K562 (cell line): ENCODE results near the gene ORMDL2. TPM values are rescaled to one million over a fixed set of nuclear protein-coding genes. Genes with fewer than 3 reads are reported as not detected.

ENCODE experiments used
- CXXC5 ChIP-seq: fragments of 250-450 bp; sonication (Bioruptor Pico); IDR thresholded peaks from 2 replicates; pipeline ENCODE4 v1.8.0; 2022; ENCODE audit warnings: inconsistent platforms, mild to moderate bottlenecking, moderate library complexity
- MAFF ChIP-seq: IDR thresholded peaks from 2 replicates; pipeline ENCODE4 v1.6.1; 2012; ENCODE audit warnings: low read length, improper control_type of control experiment
- POLR2G ChIP-seq: fragments of 200-400 bp; formaldehyde crosslinking; IDR thresholded peaks from 2 replicates; pipeline ENCODE4 v1.6.1; 2017; ENCODE audit warnings: low read depth, mild to moderate bottlenecking, antibody characterized with exemption, low read length, moderate library complexity
- RAD21 ChIP-seq, 2 experiments: fragments of 250-450 bp in 1 of 2; fragments of 450-650 bp in 1 of 2; sonication (Bioruptor Pico) in 1 of 2; formaldehyde crosslinking in 1 of 2; IDR thresholded peaks in 1 of 2; conservative IDR thresholded peaks in 1 of 2; 2 replicates each; pipeline versions ENCODE4 v1.4.0 to v1.8.0; 2020 to 2022; ENCODE audit warnings: mild to moderate bottlenecking in 2 of 2, moderate library complexity in 1 of 2
- RBM14 ChIP-seq: fragments of 200-400 bp; formaldehyde crosslinking; IDR thresholded peaks from 2 replicates; pipeline ENCODE4 v1.6.1; 2018; ENCODE audit warnings: low read depth, mild to moderate bottlenecking, low read length, moderate library complexity, borderline replicate concordance; ENCODE audit not compliant: insufficient read depth
- SAFB2 ChIP-seq: fragments of 200-400 bp; formaldehyde crosslinking; IDR thresholded peaks from 2 replicates; pipeline ENCODE4 v1.6.1; 2018; ENCODE audit warnings: borderline replicate concordance, low read length, low read depth, moderate library complexity; ENCODE audit not compliant: severe bottlenecking
- SNRNP70 ChIP-seq: fragments of 200-400 bp; formaldehyde crosslinking; optimal IDR thresholded peaks from 2 replicates; pipeline ENCODE3; 2017; ENCODE audit warnings: low read depth, low read length
- SREBF1 ChIP-seq: fragments of 150-350 bp; IDR thresholded peaks from 2 replicates; pipeline ENCODE4 v1.6.1; 2014; ENCODE audit warnings: antibody characterized with exemption, low read depth, low read length, borderline replicate concordance
- TSC22D4 ChIP-seq: fragments of 450-650 bp; IDR thresholded peaks from 2 replicates; pipeline ENCODE4 v1.6.1; 2016; ENCODE audit warnings: missing genetic modification characterization, missing biosample characterization, control low read depth
- ZBTB17 ChIP-seq: fragments of 450-650 bp; formaldehyde crosslinking; IDR thresholded peaks from 2 replicates; pipeline ENCODE4 v1.4.0; 2020; ENCODE audit warnings: mild to moderate bottlenecking
- ZNF239 ChIP-seq: fragments of 250-450 bp; sonication (Bioruptor Pico); IDR thresholded peaks from 2 replicates; pipeline ENCODE4 v1.4.0; 2020; ENCODE audit warnings: mild to moderate bottlenecking
- ZNF311 ChIP-seq: fragments of 250-450 bp; sonication (Bioruptor Pico); IDR thresholded peaks from 2 replicates; pipeline ENCODE4 v1.4.0; 2020; ENCODE audit warnings: mild to moderate bottlenecking, moderate library complexity
- ZNF76 ChIP-seq: fragments of 250-450 bp; sonication (Bioruptor Pico); IDR thresholded peaks from 2 replicates; pipeline ENCODE4 v1.4.0; 2020; ENCODE audit warnings: mild to moderate bottlenecking, moderate library complexity, borderline replicate concordance
- polyA plus RNA-seq, 8 experiments: library from polyadenylated mRNA; depleted of rRNA in 4 of 8; stranded (reverse) in 5 of 8; unstranded in 3 of 8; fragments of >200 nt; fragmentation: Nextera tagmentation in 2 of 8; fragmentation: Illumina TruSeq in 1 of 8; extraction: Ambion mirVana in 2 of 8; extraction: Trizol in 1 of 8; gene quantifications; 2 replicates each; pipeline versions ENCODE4 v1.2.1 to v1.2.3, GENCODE V29; 2011 to 2014; ENCODE audit warnings: inconsistent platforms in 1 of 8, missing spikeins in 1 of 8
- total RNA-seq, 7 experiments: library from RNA; depleted of rRNA in 6 of 7; stranded (reverse); fragments of >200 nt in 6 of 7; fragmentation: Illumina TruSeq in 2 of 7; extraction: Trizol in 2 of 7; gene quantifications; 2 replicates each; pipeline versions ENCODE4 v1.2.1 to v1.2.3, GENCODE V29; 2011 to 2021; ENCODE audit warnings: low replicate concordance in 1 of 7
- TF ChIP-seq, protein P1 (sequence below): sonication (generic); formaldehyde crosslinking; IDR thresholded peaks from 2 replicates; pipeline ENCODE4 v1.8.0; 2022; ENCODE audit warnings: missing genetic modification reagents, mild to moderate bottlenecking, borderline replicate concordance
- TF ChIP-seq, protein P2 (sequence below): fragments of 450-650 bp; formaldehyde crosslinking; IDR thresholded peaks from 2 replicates; pipeline ENCODE4 v1.4.0; 2020; ENCODE audit warnings: mild to moderate bottlenecking
- TF ChIP-seq, protein P3 (sequence below): fragments of 200-400 bp; formaldehyde crosslinking; IDR thresholded peaks from 2 replicates; pipeline ENCODE4 v1.6.1; 2017; ENCODE audit warnings: mild to moderate bottlenecking, low read depth, low read length, moderate library complexity
- TF ChIP-seq, protein P4 (sequence below): sonication (generic); formaldehyde crosslinking; IDR thresholded peaks from 2 replicates; pipeline ENCODE4 v1.8.0; 2022; ENCODE audit warnings: missing genetic modification reagents, mild to moderate bottlenecking, moderate library complexity, borderline replicate concordance
- TF ChIP-seq, protein P5 (sequence below): sonication (generic); formaldehyde crosslinking; IDR thresholded peaks from 2 replicates; pipeline ENCODE4 v1.9.0; 2022; ENCODE audit warnings: mild to moderate bottlenecking, missing genetic modification reagents

Gene ORMDL2
- total and polyA plus RNA-seq, 9 of the 15 experiments (the other 6 are each of a cell fraction or from before 2014, with no cell fraction given): 9.9 to 113 (median 34.4) TPM

DNA sequence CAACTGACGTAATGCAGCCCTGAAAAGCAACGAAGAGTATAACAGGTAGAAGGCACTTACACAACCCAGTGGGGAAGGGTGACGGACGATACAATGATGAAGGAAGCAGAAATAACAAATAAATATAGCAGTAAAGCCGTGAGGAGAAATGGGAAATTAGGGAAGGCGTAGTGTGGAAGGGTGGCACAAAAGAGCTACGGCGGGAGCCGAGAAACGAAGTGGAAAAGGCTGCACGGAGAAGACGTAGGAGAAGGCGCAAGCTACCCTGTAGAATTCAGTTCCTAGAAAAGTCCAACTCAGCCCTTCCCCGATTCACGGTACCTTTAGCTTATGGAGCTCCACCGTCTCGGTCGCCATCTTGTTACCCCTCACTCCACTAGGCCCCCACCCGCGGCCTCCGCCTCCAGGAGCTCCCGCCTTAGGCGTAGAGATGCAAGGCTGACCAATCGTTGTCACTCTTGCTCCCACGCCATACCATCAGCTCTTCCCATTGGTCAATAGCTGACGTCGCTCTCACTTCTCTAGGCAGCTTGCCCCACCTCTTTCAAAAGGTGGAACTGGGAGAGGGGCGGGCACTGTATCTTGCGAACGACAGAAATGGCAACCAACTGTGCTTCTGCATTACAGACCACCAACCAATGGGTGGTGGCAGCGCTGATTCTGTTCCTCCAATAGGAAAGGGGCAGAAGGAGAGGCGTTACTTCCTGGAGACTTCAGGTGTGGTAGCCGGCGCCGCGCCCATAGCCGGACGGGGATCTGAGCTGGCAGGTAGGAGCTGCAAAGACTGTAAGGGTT, at the start of gene ORMDL2, which contains the start of gene SARNP (continued):
- TF ChIP-seq, protein P1, sequence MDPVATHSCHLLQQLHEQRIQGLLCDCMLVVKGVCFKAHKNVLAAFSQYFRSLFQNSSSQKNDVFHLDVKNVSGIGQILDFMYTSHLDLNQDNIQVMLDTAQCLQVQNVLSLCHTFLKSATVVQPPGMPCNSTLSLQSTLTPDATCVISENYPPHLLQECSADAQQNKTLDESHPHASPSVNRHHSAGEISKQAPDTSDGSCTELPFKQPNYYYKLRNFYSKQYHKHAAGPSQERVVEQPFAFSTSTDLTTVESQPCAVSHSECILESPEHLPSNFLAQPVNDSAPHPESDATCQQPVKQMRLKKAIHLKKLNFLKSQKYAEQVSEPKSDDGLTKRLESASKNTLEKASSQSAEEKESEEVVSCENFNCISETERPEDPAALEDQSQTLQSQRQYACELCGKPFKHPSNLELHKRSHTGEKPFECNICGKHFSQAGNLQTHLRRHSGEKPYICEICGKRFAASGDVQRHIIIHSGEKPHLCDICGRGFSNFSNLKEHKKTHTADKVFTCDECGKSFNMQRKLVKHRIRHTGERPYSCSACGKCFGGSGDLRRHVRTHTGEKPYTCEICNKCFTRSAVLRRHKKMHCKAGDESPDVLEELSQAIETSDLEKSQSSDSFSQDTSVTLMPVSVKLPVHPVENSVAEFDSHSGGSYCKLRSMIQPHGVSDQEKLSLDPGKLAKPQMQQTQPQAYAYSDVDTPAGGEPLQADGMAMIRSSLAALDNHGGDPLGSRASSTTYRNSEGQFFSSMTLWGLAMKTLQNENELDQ (CRISPR knock-in tag): no peak
- TF ChIP-seq SREBF1 (no peak), ZNF76 (CRISPR knock-in tag) (no peak), ZNF311 (CRISPR knock-in tag) (no peak), RBM14 (no peak), RAD21 (CRISPR knock-in tag; conservative IDR thresholded peaks at IDR 0.05 in 1 of 2, IDR thresholded peaks at IDR 0.05 in 1 of 2) (no peak), POLR2G (peak; percentile 83), ZBTB17 (no peak), MAFF (no peak), ZNF239 (CRISPR knock-in tag) (no peak), CXXC5 (peak; percentile 95), SNRNP70 (no peak), SAFB2 (no peak), TSC22D4 (tag) (no peak)
- TF ChIP-seq, protein P2, sequence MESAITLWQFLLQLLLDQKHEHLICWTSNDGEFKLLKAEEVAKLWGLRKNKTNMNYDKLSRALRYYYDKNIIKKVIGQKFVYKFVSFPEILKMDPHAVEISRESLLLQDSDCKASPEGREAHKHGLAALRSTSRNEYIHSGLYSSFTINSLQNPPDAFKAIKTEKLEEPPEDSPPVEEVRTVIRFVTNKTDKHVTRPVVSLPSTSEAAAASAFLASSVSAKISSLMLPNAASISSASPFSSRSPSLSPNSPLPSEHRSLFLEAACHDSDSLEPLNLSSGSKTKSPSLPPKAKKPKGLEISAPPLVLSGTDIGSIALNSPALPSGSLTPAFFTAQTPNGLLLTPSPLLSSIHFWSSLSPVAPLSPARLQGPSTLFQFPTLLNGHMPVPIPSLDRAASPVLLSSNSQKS (CRISPR knock-in tag): no peak
- TF ChIP-seq, protein P3, sequence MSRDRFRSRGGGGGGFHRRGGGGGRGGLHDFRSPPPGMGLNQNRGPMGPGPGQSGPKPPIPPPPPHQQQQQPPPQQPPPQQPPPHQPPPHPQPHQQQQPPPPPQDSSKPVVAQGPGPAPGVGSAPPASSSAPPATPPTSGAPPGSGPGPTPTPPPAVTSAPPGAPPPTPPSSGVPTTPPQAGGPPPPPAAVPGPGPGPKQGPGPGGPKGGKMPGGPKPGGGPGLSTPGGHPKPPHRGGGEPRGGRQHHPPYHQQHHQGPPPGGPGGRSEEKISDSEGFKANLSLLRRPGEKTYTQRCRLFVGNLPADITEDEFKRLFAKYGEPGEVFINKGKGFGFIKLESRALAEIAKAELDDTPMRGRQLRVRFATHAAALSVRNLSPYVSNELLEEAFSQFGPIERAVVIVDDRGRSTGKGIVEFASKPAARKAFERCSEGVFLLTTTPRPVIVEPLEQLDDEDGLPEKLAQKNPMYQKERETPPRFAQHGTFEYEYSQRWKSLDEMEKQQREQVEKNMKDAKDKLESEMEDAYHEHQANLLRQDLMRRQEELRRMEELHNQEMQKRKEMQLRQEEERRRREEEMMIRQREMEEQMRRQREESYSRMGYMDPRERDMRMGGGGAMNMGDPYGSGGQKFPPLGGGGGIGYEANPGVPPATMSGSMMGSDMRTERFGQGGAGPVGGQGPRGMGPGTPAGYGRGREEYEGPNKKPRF: no peak
- TF ChIP-seq, protein P4, sequence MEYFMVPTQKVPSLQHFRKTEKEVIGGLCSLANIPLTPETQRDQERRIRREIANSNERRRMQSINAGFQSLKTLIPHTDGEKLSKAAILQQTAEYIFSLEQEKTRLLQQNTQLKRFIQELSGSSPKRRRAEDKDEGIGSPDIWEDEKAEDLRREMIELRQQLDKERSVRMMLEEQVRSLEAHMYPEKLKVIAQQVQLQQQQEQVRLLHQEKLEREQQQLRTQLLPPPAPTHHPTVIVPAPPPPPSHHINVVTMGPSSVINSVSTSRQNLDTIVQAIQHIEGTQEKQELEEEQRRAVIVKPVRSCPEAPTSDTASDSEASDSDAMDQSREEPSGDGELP: peak; percentile 72; the same call in 1 of the 2 replicates
- TF ChIP-seq, protein P5, sequence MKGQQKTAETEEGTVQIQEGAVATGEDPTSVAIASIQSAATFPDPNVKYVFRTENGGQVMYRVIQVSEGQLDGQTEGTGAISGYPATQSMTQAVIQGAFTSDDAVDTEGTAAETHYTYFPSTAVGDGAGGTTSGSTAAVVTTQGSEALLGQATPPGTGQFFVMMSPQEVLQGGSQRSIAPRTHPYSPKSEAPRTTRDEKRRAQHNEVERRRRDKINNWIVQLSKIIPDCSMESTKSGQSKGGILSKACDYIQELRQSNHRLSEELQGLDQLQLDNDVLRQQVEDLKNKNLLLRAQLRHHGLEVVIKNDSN (CRISPR knock-in tag): no peak
